Stimulated activated CD4-positive, alpha-beta T cell treated with anti-CD3 and anti-CD28 coated beads, Interleukin-15, amount 100 ng/mL, for 1 hour (primary cell): Measurements from ENCODE around the gene MAB21L4.

Experiments used
- DNase-seq, 2 donors: peaks; one replicate each; pipeline ENCODE4 v3.0.0-alpha.2; 2020; ENCODE audit warnings: low read depth in 1 of 2, low spot score in 1 of 2

Gene MAB21L4

GRCh38 chr2:240895656-240896388 lies at the start of gene MAB21L4:
MAB21L4 (minus strand) TSS chr2:240896156; CDS start chr2:240895997, 159 bp downstream.
- DNase-seq: no peak

GRCh38 chr2:240936106-240936505 lies 40.1 kb upstream of the MAB21L4 start:
- DNase-seq: no peak

- no peak for DNase-seq
Measured at GRCh38 chr2:240935103-240935876, 39.3 kb upstream of the MAB21L4 start.

- DNase-seq: no peak
Measured at GRCh38 chr2:240934701-240935102, 38.7 kb upstream of the MAB21L4 start.

DNA sequence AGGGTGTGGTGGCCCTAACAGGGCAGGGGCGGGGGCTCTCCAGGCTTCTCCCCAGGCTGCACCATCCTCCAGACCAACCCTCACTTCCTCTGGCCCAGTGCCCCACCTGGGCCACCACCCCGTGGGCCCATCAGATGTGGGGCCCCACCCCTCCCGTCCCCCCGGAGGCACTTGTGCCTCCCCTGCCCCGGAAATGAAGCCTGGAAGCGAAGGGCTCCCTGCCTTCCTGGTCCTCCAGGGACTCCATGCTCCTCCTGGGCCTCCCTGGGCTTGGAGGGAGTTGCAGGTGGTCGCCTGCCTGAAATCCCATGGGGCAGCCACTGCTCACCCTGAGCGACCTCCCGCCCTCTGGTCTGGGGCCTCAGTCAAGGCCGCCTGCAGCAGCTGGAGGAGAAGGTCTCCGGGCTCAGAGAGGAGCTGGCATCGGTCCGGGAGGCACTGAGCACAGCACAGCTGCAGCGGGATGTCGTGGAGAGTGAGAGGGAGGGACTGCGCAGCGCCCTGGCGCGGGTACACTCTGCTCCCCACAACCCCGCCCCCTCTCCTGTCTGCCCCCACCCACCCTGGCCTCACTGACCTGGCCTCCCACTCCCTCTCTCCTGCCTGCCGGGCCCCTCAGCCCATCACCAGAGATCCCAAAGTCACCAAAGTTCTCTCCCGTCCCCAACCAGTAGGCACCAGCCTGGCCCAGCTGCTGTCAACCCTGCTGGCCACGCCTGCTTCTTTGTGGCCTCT lies 38.2 kb upstream of the MAB21L4 start:
- DNase-seq: no peak

GRCh38 chr2:240933048-240933965 lies 37.4 kb upstream of the MAB21L4 start:
- DNase-seq: no peak

DNA sequence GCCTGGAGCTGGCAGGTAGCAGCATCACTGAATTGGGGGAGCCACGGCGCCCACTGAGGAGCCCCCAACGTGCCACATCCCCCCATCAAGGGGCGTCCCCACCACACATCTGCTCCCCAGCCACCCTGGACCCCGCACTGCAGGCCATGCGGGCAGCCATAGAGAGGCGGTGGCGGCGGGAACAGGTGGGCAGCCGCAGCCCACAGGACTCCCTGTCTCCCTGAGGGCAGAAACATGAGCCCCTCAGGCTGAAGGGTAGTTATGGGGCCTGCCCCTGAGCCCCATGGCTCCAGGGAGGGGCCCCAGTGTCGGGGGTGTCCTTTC lies 36.7 kb upstream of the MAB21L4 start:
- DNase-seq: no peak

DNA sequence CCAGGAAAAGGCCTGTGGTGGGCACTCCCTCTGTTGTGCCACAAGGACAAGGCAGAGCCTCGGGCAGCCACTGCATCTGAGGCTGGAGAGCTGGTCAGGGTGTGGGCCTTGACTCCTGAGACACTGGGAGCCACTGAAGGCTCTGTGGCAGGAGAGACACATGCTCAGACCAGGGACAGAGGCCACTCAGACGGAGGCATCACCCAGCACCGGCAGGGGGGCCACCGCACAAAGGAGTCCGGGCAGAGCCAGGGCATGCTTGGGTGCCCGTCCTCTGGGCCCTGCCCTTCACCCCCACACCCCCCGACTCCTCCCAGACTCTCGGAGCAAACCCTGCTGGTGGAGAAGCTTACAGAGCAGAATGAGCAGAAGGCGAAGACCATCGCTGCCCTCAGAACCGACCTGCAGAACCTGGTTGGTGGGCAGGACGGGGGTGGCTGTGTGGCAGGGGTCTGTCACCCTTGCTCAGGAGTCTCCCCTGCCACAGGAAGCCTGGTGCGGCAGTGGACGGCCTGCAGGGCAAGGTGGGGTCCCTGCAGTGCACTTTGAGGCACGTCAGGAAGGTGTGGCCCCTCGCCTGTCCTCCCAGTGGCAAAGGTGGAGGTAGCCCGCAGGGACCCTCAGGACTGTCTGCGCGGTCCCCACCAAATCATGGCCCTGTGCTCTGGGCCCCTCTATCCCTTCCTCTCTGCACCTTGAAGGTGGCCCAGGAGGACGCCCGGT lies 36.2 kb upstream of the MAB21L4 start:
- no peak for DNase-seq

DNA sequence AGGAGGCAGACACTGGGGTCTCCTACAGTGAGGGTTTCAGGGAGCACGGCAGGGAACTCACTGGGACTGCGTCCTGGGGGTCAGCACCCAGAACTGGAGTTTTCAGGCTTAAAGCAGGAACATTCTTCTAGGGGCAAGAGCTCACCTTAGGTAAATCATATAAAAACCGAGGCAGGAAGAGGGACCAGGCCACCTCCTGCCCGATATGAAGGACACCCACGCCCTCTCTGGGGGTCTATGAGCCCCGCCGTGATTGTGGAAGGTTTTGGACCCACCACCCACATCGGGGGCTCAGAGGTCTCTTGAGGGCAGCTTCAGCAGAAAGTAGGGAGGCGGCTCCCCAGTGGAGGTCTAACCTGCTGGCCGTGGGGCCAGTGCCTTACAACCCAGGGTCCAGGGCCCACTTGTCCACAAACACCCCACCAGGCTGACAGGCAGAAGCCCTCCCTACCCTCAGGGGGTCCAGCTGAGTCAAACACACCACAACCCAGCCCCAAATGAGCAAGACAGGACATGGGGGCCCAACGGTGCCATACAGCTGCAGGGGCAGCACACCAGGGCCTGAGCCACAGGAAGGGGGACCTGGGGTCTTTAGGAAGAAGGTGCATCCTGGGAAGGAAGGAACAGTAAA lies 35.5 kb upstream of the MAB21L4 start:
- DNase-seq: no peak

GRCh38 chr2:240930631-240931318 lies 34.8 kb upstream of the MAB21L4 start:
- no peak for DNase-seq

GRCh38 chr2:240930096-240930630 lies 34.2 kb upstream of the MAB21L4 start:
- DNase-seq: no peak

DNA sequence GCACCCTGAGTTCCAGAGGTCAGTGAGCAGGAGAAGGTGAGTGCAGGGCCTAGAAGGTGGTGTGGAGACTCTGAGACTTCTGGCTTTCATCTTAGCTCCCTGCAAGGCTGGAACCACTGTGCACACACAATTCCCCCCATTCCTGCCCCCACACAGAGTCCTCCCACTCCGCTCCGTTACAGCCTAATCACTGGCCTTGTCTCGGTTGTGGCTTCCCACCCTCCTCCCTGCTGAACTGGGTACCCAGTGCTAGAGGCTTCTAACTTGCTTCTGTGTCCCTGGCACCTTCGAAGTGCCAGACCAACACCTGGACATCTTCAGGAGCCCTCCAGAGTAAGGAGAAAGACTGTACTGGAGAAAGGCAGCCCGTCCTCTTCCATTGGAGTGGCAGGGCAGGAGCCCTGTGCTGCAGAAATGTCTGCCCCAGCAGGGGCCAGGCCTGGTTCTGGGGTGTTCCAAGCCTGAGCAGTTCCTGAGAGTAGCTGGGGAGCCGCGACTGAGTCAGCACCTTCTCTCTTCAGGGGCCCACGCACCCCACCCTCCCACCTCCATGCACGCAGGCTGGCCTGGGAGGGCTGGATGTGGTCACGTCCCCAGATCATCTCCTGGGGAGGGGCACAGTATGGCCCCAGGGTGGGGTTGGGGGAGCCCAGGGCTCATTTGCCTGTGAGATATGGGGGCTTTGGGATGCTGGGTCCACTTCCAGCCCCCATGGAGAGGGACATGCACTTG lies 33.6 kb upstream of the MAB21L4 start:
- no peak for DNase-seq

GRCh38 chr2:240928476-240929363 lies 32.8 kb upstream of the MAB21L4 start:
- no peak for DNase-seq

DNA sequence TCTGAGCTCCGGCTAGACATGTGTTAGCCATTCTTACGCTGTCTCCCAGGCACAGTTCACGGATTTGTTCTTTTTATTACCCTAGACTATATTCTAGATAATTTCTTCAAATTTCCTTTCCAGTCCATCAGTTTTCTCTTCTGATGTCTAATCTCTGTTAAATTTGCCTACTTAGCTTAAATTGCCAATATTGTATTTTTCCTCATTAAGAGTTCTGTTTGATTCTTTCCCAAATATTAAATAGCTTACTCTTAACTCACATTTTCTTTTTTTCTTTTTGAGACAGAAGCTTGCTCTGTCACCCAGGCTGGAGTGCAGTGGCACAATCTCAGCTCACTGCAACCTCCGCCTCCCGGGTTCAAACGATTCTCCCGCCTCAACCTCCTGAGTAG lies 31.4 kb upstream of the MAB21L4 start:
- no peak for DNase-seq

- no peak for DNase-seq
Measured at GRCh38 chr2:240926516-240927389, 30.8 kb upstream of the MAB21L4 start.
